Peyer's patch (tissue), 4 donors: ENCODE results near the gene RALGPS1.

Experiments
- POLR2A ChIP-seq, 2 donors: fragments of 450-650 bp; IDR thresholded peaks; one replicate each; pipeline ENCODE4 v1.5.1; 2017; ENCODE audit warnings: antibody characterized with exemption in 2 of 2, mild to moderate bottlenecking in 2 of 2, moderate library complexity in 2 of 2
- TF ChIP-seq, protein P1 (sequence below), 6 experiments: fragments of 450-650 bp in 4 of 6; fragments of 200-600 bp in 2 of 6; sonication (generic) in 1 of 6; IDR thresholded peaks; one replicate each; pipeline ENCODE4 v1.5.1; 2017 to 2019; ENCODE audit warnings: antibody characterized with exemption in 6 of 6, mild to moderate bottlenecking in 3 of 6, moderate library complexity in 1 of 6

DNA sequence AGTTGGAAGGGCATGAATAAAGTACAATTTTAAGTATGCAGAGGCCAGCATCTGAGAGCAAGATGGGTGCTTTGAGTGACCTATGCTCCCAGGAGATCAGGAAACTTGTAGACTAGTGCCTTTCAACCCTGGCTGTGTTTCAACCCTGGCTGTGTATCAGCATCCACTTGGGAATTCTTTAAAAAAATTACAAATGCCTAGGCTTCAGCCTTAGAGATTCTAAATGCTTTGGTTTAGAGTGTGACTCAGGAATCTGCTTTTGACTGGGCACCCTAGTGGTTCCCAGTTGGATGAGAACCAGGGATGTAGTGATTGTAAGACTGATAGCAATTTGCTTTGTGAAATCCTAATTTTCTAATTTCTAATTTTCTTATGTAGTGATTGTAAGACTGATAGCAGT is 65.6 kb downstream of the RALGPS1 start:
- TF ChIP-seq, protein P1, sequence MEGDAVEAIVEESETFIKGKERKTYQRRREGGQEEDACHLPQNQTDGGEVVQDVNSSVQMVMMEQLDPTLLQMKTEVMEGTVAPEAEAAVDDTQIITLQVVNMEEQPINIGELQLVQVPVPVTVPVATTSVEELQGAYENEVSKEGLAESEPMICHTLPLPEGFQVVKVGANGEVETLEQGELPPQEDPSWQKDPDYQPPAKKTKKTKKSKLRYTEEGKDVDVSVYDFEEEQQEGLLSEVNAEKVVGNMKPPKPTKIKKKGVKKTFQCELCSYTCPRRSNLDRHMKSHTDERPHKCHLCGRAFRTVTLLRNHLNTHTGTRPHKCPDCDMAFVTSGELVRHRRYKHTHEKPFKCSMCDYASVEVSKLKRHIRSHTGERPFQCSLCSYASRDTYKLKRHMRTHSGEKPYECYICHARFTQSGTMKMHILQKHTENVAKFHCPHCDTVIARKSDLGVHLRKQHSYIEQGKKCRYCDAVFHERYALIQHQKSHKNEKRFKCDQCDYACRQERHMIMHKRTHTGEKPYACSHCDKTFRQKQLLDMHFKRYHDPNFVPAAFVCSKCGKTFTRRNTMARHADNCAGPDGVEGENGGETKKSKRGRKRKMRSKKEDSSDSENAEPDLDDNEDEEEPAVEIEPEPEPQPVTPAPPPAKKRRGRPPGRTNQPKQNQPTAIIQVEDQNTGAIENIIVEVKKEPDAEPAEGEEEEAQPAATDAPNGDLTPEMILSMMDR (IDR thresholded peaks at IDR 0.05) = no peak
- TF ChIP-seq POLR2A (IDR thresholded peaks at IDR 0.05) = no peak
